SK-N-SH (cell line): ENCODE results near the gene KHSRP. TPM values are rescaled to one million over a fixed set of nuclear protein-coding genes. Genes with fewer than 3 reads are reported as not detected.

Source experiments
- CTCF ChIA-PET: fragments of 300-600, 350-600 bp; formaldehyde crosslinking; extraction: SDS; loops from one replicate; lab custom pipeline; 2021; lab: Yijun Ruan, JAX
- POLR2A ChIA-PET: fragments of 350-600 bp; sonication (Branson Sonifier 250); formaldehyde crosslinking; extraction: SDS; loops from one replicate; lab custom pipeline; 2020; ENCODE audit warnings: antibody characterized with exemption, inconsistent platforms; lab: Yijun Ruan, JAX
- DNase-seq: peaks from one replicate; pipeline ENCODE4 v3.0.0; 2012
- H2AFZ ChIP-seq: fragments of 200-600 bp; sonication (generic); 2 replicates; pipeline ENCODE4 v1.8.1; 2016; ENCODE audit warnings: antibody characterized with exemption, mild to moderate bottlenecking, low read depth
- H3F3A ChIP-seq: fragments of 200-600 bp; sonication (generic); replicated peaks from 2 replicates; pipeline ENCODE3; 2016; ENCODE audit warnings: antibody characterized with exemption, mild to moderate bottlenecking; ENCODE audit not compliant: insufficient read depth
- H3K27ac ChIP-seq, 2 experiments: fragments of 200-500 bp in 1 of 2; fragments of 200-600 bp in 1 of 2; sonication (Bioruptor generic) in 1 of 2; sonication (generic), shearing (Covaris generic) in 1 of 2; 2 replicates each; pipeline versions ENCODE4 v1.5.1 to v1.6.1; 2014 to 2016; ENCODE audit warnings: low read depth in 2 of 2, inconsistent platforms in 1 of 2, low read length in 1 of 2, mild to moderate bottlenecking in 1 of 2, mixed read lengths in 1 of 2
- H3K27me3 ChIP-seq: fragments of 200-600 bp; sonication (generic), shearing (Covaris generic); 2 replicates; pipeline ENCODE4 v1.6.1; 2016; ENCODE audit warnings: mixed run types; ENCODE audit not compliant: insufficient read depth
- H3K36me3 ChIP-seq, 2 experiments: fragments of 200-500 bp in 1 of 2; fragments of 200-600 bp in 1 of 2; sonication (Bioruptor generic) in 1 of 2; sonication (generic) in 1 of 2; replicated peaks in 1 of 2; 2 replicates each; pipeline versions ENCODE3 to v1.5.1; 2014 to 2016; ENCODE audit warnings: low read length in 1 of 2, mild to moderate bottlenecking in 1 of 2; ENCODE audit not compliant: insufficient read depth in 2 of 2, control insufficient read depth in 1 of 2
- H3K4me1 ChIP-seq, 2 experiments: fragments of 200-500 bp in 1 of 2; fragments of 200-600 bp in 1 of 2; sonication (Bioruptor generic) in 1 of 2; sonication (generic), shearing (Covaris generic) in 1 of 2; 2 replicates each; pipeline versions ENCODE4 v1.5.1 to v1.6.1; 2014 to 2016; ENCODE audit warnings: low read depth in 1 of 2, low read length in 1 of 2, mixed run types in 1 of 2; ENCODE audit not compliant: insufficient read depth in 2 of 2, control insufficient read depth in 1 of 2
- H3K4me2 ChIP-seq: fragments of 200-600 bp; sonication (generic), shearing (Covaris generic); 2 replicates; pipeline ENCODE4 v1.6.1; 2017; ENCODE audit warnings: mixed run types
- H3K4me3 ChIP-seq, 2 experiments: fragments of 200-500 bp in 1 of 2; fragments of 200-600 bp in 1 of 2; sonication (Bioruptor generic) in 1 of 2; sonication (generic), shearing (Covaris generic) in 1 of 2; 2 replicates each; pipeline versions ENCODE4 v1.5.1 to v1.8.1; 2014 to 2016; ENCODE audit warnings: low read depth in 2 of 2, inconsistent platforms in 1 of 2, low read length in 1 of 2, mild to moderate bottlenecking in 1 of 2, mixed read lengths in 1 of 2, moderate library complexity in 1 of 2
- H3K79me2 ChIP-seq: fragments of 200-600 bp; sonication (generic); 2 replicates; pipeline ENCODE4 v1.8.1; 2017; ENCODE audit warnings: mild to moderate bottlenecking; ENCODE audit not compliant: insufficient read depth
- H3K9ac ChIP-seq: fragments of 200-600 bp; sonication (generic); 2 replicates; pipeline ENCODE4 v1.6.1; 2017; ENCODE audit warnings: mixed run types
- H3K9me2 ChIP-seq: fragments of 200-600 bp; sonication (generic); 2 replicates; pipeline ENCODE4 v1.6.1; 2017; ENCODE audit warnings: mixed run types
- H3K9me3 ChIP-seq: fragments of 200-600 bp; sonication (generic); 2 replicates; pipeline ENCODE4 v1.6.1; 2017; ENCODE audit warnings: mixed run types, mild to moderate bottlenecking, moderate library complexity
- H4K20me1 ChIP-seq: fragments of 200-600 bp; sonication (generic); 2 replicates; pipeline ENCODE4 v1.6.1; 2017; ENCODE audit warnings: mild to moderate bottlenecking, mixed run types; ENCODE audit not compliant: insufficient read depth
- CHD2 ChIP-seq: fragments of 150-350 bp; IDR thresholded peaks from 2 replicates; pipeline ENCODE4 v1.6.1; 2018; ENCODE audit warnings: low read length; ENCODE audit not compliant: partially characterized antibody
- EP300 ChIP-seq, 2 experiments: IDR thresholded peaks; 2 replicates each; pipeline versions ENCODE4 v1.4.0 to v1.6.1; 2012; ENCODE audit warnings: borderline replicate concordance in 1 of 2, low read depth in 1 of 2, low read length in 1 of 2
- GABPA ChIP-seq: IDR thresholded peaks from 2 replicates; pipeline ENCODE4 v1.4.0; 2012; ENCODE audit warnings: low read depth, mild to moderate bottlenecking
- IRF3 ChIP-seq: fragments of 150-350 bp; IDR thresholded peaks from 2 replicates; pipeline ENCODE4 v1.6.1; 2016; ENCODE audit warnings: mild to moderate bottlenecking, low read depth, low read length
- MAX ChIP-seq: IDR thresholded peaks from 2 replicates; pipeline ENCODE4 v1.4.0; 2012; ENCODE audit warnings: low read depth
- MEF2A ChIP-seq: IDR thresholded peaks from 2 replicates; pipeline ENCODE4 v1.4.0; 2012; ENCODE audit warnings: low read depth, borderline replicate concordance
- MXI1 ChIP-seq: IDR thresholded peaks from 2 replicates; pipeline ENCODE4 v1.6.1; 2012; ENCODE audit warnings: mild to moderate bottlenecking, low read depth, low read length, improper control_type of control experiment
- PBX3 ChIP-seq: IDR thresholded peaks from 2 replicates; pipeline ENCODE4; 2012
- POLR2AphosphoS5 ChIP-seq: IDR thresholded peaks from 2 replicates; pipeline ENCODE4 v1.6.1; 2012; ENCODE audit warnings: low read depth, low read length
- RAD21 ChIP-seq: IDR thresholded peaks from 2 replicates; pipeline ENCODE4 v1.6.1; 2012; ENCODE audit warnings: mild to moderate bottlenecking, low read length
- RCOR1 ChIP-seq: fragments of 150-350 bp; IDR thresholded peaks from 2 replicates; pipeline ENCODE4 v1.6.1; 2017; ENCODE audit warnings: antibody characterized with exemption, low read length
- REST ChIP-seq: IDR thresholded peaks from 2 replicates; pipeline ENCODE4 v1.6.1; 2012; ENCODE audit warnings: mild to moderate bottlenecking, low read depth, low read length, moderate library complexity
- RFX5 ChIP-seq: IDR thresholded peaks from 2 replicates; pipeline ENCODE4 v1.6.1; 2012; ENCODE audit warnings: mild to moderate bottlenecking, improper control_type of control experiment, low read length
- RXRA ChIP-seq: IDR thresholded peaks from 2 replicates; pipeline ENCODE4 v1.4.0; 2012; ENCODE audit warnings: low read depth, mild to moderate bottlenecking, borderline replicate concordance
- SMC3 ChIP-seq: IDR thresholded peaks from 2 replicates; pipeline ENCODE4 v1.6.1; 2012; ENCODE audit warnings: low read depth, low read length, improper control_type of control experiment
- TCF12 ChIP-seq: IDR thresholded peaks from 2 replicates; pipeline ENCODE4 v1.4.0; 2012
- USF1 ChIP-seq: IDR thresholded peaks from 2 replicates; pipeline ENCODE4 v1.4.0; 2012; ENCODE audit warnings: low read depth, borderline replicate concordance
- YY1 ChIP-seq: IDR thresholded peaks from 2 replicates; pipeline ENCODE4 v1.4.0; 2012; ENCODE audit warnings: low read depth, mild to moderate bottlenecking
- ZBTB33 ChIP-seq: IDR thresholded peaks from 2 replicates; pipeline ENCODE4 v1.4.0; 2012; ENCODE audit warnings: low read depth, borderline replicate concordance
- WGBS: methylation state at CpG from one replicate; pipeline ENCODE4 v1.1.6; 2017; ENCODE audit warnings: low lambda C conversion rate; 5-methylcytosine and 5-hydroxymethylcytosine counted together
- polyA plus RNA-seq, 3 experiments: library from polyadenylated mRNA; depleted of rRNA; stranded (reverse); fragments of >200 nt; gene quantifications; 2 replicates each; pipeline ENCODE4 v1.2.3, GENCODE V29; 2012

Gene KHSRP
- polyA plus RNA-seq, 1 of the 3 experiments (the other 2 are of a cell fraction) = 96.8 TPM

GRCh38 chr19:6394831-6395230, 29.8 kb downstream of the KHSRP start:
- Histone ChIP-seq H3K4me3 (no peak overlapping the region), H3K27me3 (no peaks in the 10 kb centered on the region), H3K9me3 (no peaks in the 10 kb centered on the region), H3K36me3 (peaks cover 7 to 11% of the 10 kb centered on the region in 2 experiments), H4K20me1 (no peaks in the 10 kb centered on the region), H3F3A (no peaks in the 10 kb centered on the region), H3K9me2 (no peaks in the 10 kb centered on the region), H3K4me1 (peaks cover 5 to 11% of the 10 kb centered on the region in 2 experiments; a peak in 2 of 4 replicates), H3K9ac (no peak overlapping the region), H3K79me2 (peaks cover 32% of the 10 kb centered on the region), H3K27ac (no peak overlapping the region), H3K4me2 (no peak overlapping the region), H2AFZ (no peak overlapping the region)
- TF ChIP-seq RAD21 (no peak), MAX (no peak), USF1 (no peak), ZBTB33 (no peak), IRF3 (no peak), RCOR1 (no peak), GABPA (no peak), TCF12 (no peak), EP300 (IDR thresholded peaks at IDR 0.05; ENCODE audit: borderline replicate concordance in 1 of 2, low read depth in 1 of 2, low read length in 1 of 2) (no peak), YY1 (no peak), MXI1 (no peak), RFX5 (no peak), PBX3 (no peak), REST (no peak), SMC3 (no peak), MEF2A (no peak), POLR2AphosphoS5 (no peak), CHD2 (no peak), RXRA (no peak)
- no peak for DNase-seq
- ChIA-PET POLR2A (no interaction called here), CTCF (interaction anchor here (2.2 kb wide), 1 partner anchor 347 kb away, joined by 8 read pairs; no protein-coding TSS in a partner anchor)
- 97% methylated on average over 3 of the region's 3 CpGs for WGBS
